Measurements from ENCODE around the gene ZKSCAN5. TPM values are rescaled to one million over a fixed set of nuclear protein-coding genes. Genes with fewer than 3 reads are reported as not detected.
"Not testable (repeated sequence)": the region's sequence is repeated elsewhere in the genome, so short reads cannot be mapped to it uniquely, and the experiment has no call there.

The ZKSCAN5 gene
- total RNA-seq, 4 donors from 2014 or later: 4.5 to 8.7 (median 5.9) TPM

GRCh38 chr7:99540542-99540941 lies 36.1 kb downstream of the ZKSCAN5 start:
- no peak overlapping the region for H3K27ac ChIP-seq
- peaks cover 20 to 22% of the 10 kb centered on the region in 2 donors for H3K9me3 ChIP-seq
- in situ Hi-C loops (cut with MboI; ENCODE audit: low pct_ligation_motif_present in 1 of 4, low pct_unique_long_range_greater_than_20kb in 1 of 4, low sequenced_read_pairs in 3 of 4): no loop called here
- intact Hi-C loops (cut with DNase I; ENCODE audit: low total_unique reads): no loop called here
- WGBS, 2 donors (ENCODE audit: low coverage in 1 of 2): 92 to 100% methylated on average over 2 to 5 of the region's 5 CpGs
- H3K27me3 ChIP-seq: no peaks in the 10 kb centered on the region
- no peak overlapping the region for H3K4me3 ChIP-seq
- DNase-seq: no peak
- TF ChIP-seq POLR2A (IDR thresholded peaks at IDR 0.05): no peak
- TF ChIP-seq POLR2AphosphoS5 (IDR thresholded peaks at IDR 0.05): no peak
- no peak for TF ChIP-seq CTCF (IDR thresholded peaks at IDR 0.05)
- TF ChIP-seq EP300 (IDR thresholded peaks at IDR 0.05; ENCODE audit: low read depth): no peak
- no peaks in the 10 kb centered on the region for H3K4me1 ChIP-seq
- H3K36me3 ChIP-seq: no peaks in the 10 kb centered on the region

- 92 to 95% methylated on average over 4 to 9 of the region's 9 CpGs for WGBS, 2 donors (ENCODE audit: low coverage in 1 of 2)
- in situ Hi-C loops (cut with MboI; ENCODE audit: low pct_ligation_motif_present in 1 of 4, low pct_unique_long_range_greater_than_20kb in 1 of 4, low sequenced_read_pairs in 3 of 4): no loop called here
- Histone ChIP-seq H3K27ac (no peak overlapping the region), H3K4me1 (no peaks in the 10 kb centered on the region), H3K27me3 (no peaks in the 10 kb centered on the region), H3K36me3 (no peaks in the 10 kb centered on the region), H3K4me3 (no peak overlapping the region), H3K9me3 (peaks cover 20 to 22% of the 10 kb centered on the region in 2 donors)
- TF ChIP-seq POLR2A (IDR thresholded peaks at IDR 0.05) (no peak), EP300 (IDR thresholded peaks at IDR 0.05; ENCODE audit: low read depth) (no peak), POLR2AphosphoS5 (IDR thresholded peaks at IDR 0.05) (no peak), CTCF (IDR thresholded peaks at IDR 0.05) (no peak)
- intact Hi-C loops (cut with DNase I; ENCODE audit: low total_unique reads): no loop called here
- DNase-seq: no peak
Observed at GRCh38 chr7:99541212-99541611, 36.8 kb downstream of the ZKSCAN5 start.

DNA sequence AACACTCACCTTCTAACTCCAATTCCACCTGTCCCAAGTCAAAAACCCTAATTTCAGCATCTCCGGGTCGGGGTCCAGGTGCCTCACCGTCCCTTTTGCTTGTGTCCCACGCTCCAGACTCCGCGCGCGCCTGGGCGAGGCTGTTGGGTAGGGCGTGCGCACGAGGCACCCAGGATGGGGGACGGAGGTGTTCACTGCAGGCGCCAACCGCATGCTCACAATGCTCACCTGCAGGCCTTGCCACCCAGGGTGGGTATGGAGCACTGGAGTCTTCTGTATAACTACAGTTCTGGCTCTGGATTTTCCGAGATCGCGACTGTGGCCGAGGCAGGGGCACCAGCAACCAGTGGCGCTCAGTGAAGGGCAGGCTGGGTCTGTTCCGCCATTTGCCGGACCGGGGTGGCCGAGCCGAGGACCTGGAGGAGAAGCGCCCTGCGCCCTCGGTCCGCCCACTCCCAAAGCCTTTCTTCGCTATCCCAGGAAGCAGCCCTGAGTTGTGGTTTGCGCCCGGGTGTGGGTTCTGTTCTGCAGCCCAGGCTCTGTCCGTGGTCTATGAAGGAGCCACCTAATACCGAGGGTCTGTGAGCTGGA lies 38.7 kb downstream of the ZKSCAN5 start:
- in situ Hi-C loops (cut with MboI; ENCODE audit: low pct_ligation_motif_present in 1 of 4, low pct_unique_long_range_greater_than_20kb in 1 of 4, low sequenced_read_pairs in 3 of 4) (no loop called here), intact Hi-C loops (cut with DNase I; ENCODE audit: low total_unique reads) (no loop called here)
- Histone ChIP-seq H3K9me3 (peaks cover 20 to 32% of the 10 kb centered on the region in 2 donors), H3K4me1 (no peaks in the 10 kb centered on the region), H3K4me3 (no peak overlapping the region), H3K27me3 (no peaks in the 10 kb centered on the region), H3K27ac (no peak overlapping the region), H3K36me3 (peaks cover 0 to 10% (median 2%) of the 10 kb centered on the region in 4 donors)
- TF ChIP-seq POLR2AphosphoS5 (IDR thresholded peaks at IDR 0.05): no peak
- no peak for TF ChIP-seq CTCF (IDR thresholded peaks at IDR 0.05)
- no peak for TF ChIP-seq POLR2A (IDR thresholded peaks at IDR 0.05)
- no peak for TF ChIP-seq EP300 (IDR thresholded peaks at IDR 0.05; ENCODE audit: low read depth)
- WGBS, 2 donors (ENCODE audit: low coverage in 1 of 2): 94 to 98% methylated on average over 3 to 32 of the region's 34 CpGs
- DNase-seq: no peak

GRCh38 chr7:99543916-99544315 lies 39.5 kb downstream of the ZKSCAN5 start:
- peaks cover 0 to 12% (median 2%) of the 10 kb centered on the region in 4 donors for H3K36me3 ChIP-seq
- H3K4me3 ChIP-seq: no peak overlapping the region
- H3K27ac ChIP-seq: no peak overlapping the region
- H3K4me1 ChIP-seq: no peaks in the 10 kb centered on the region
- DNase-seq: no peak
- TF ChIP-seq CTCF (IDR thresholded peaks at IDR 0.05) (no peak), POLR2A (IDR thresholded peaks at IDR 0.05) (no peak), POLR2AphosphoS5 (IDR thresholded peaks at IDR 0.05) (no peak), EP300 (IDR thresholded peaks at IDR 0.05; ENCODE audit: low read depth) (no peak)
- peaks cover 20 to 34% of the 10 kb centered on the region in 2 donors for H3K9me3 ChIP-seq
- WGBS, 2 donors (ENCODE audit: low coverage in 1 of 2): 87 to 100% methylated on average over 1 to 6 of the region's 6 CpGs
- in situ Hi-C loops (cut with MboI; ENCODE audit: low pct_ligation_motif_present in 1 of 4, low pct_unique_long_range_greater_than_20kb in 1 of 4, low sequenced_read_pairs in 3 of 4) (no loop called here), intact Hi-C loops (cut with DNase I; ENCODE audit: low total_unique reads) (no loop called here)
- H3K27me3 ChIP-seq: no peaks in the 10 kb centered on the region

DNA sequence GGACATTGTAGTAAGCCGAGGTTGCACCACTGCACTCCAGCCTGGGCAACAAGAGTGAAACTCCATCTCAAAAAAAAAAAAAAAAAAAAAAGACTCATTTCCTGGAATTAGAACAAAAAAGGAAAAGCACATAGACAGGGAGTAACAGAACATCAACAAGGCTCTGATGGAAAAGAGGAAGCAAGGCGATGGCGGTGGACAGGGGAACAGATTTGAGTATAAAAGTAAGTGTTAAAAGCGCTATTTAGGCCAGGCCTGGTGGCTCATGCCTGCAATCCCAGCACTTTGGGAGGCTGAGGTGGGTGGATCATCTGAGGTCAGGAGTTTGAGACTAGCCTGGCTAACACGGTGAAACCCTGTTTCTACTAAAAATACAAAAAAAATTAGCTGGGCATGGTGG lies 40.8 kb downstream of the ZKSCAN5 start:
- H3K4me1 ChIP-seq; H3K27ac ChIP-seq; in situ Hi-C loops (cut with MboI; ENCODE audit: low pct_ligation_motif_present in 1 of 4, low pct_unique_long_range_greater_than_20kb in 1 of 4, low sequenced_read_pairs in 3 of 4); DNase-seq; H3K4me3 ChIP-seq; intact Hi-C loops (cut with DNase I; ENCODE audit: low total_unique reads); H3K27me3 ChIP-seq: not testable (repeated sequence)
- Histone ChIP-seq H3K36me3 (peaks cover 0 to 12% (median 2%) of the 10 kb centered on the region in 4 donors), H3K9me3 (peaks cover 17 to 27% of the 10 kb centered on the region in 2 donors)
- 86 to 100% methylated on average over 4 to 5 of the region's 5 CpGs for WGBS, 2 donors (ENCODE audit: low coverage in 1 of 2)

- H3K4me3 ChIP-seq; H3K27me3 ChIP-seq; in situ Hi-C loops (cut with MboI; ENCODE audit: low pct_ligation_motif_present in 1 of 4, low pct_unique_long_range_greater_than_20kb in 1 of 4, low sequenced_read_pairs in 3 of 4); H3K27ac ChIP-seq; DNase-seq: not testable (repeated sequence)
- WGBS, 2 donors (ENCODE audit: low coverage in 1 of 2): 100% methylated on average over 2 of the region's 2 CpGs; no CpG with 5 or more reads in 1 of the 2 donors
- Histone ChIP-seq H3K4me1 (peaks cover 0 to 18% (median 9%) of the 10 kb centered on the region in 4 donors), H3K9me3 (peaks cover 0 to 12% of the 10 kb centered on the region in 2 donors), H3K36me3 (peaks cover 0 to 12% (median 2%) of the 10 kb centered on the region in 4 donors)
- intact Hi-C loops (cut with DNase I; ENCODE audit: low total_unique reads): loop anchor here (2.0 kb wide), 1 partner anchor 33 kb away; no protein-coding TSS in a partner anchor
Observed at GRCh38 chr7:99549545-99549944, 45.1 kb downstream of the ZKSCAN5 start.

All from transverse colon (tissue), 4 donors.